GM10847 (cell line): ENCODE data around the gene STAU1.

ENCODE experiments used
- POLR2A ChIP-seq: IDR thresholded peaks from 2 replicates; pipeline ENCODE4 v1.6.1; 2011; ENCODE audit not compliant: insufficient read length; ENCODE audit errors: extremely low read depth

STAU1 gene

DNA sequence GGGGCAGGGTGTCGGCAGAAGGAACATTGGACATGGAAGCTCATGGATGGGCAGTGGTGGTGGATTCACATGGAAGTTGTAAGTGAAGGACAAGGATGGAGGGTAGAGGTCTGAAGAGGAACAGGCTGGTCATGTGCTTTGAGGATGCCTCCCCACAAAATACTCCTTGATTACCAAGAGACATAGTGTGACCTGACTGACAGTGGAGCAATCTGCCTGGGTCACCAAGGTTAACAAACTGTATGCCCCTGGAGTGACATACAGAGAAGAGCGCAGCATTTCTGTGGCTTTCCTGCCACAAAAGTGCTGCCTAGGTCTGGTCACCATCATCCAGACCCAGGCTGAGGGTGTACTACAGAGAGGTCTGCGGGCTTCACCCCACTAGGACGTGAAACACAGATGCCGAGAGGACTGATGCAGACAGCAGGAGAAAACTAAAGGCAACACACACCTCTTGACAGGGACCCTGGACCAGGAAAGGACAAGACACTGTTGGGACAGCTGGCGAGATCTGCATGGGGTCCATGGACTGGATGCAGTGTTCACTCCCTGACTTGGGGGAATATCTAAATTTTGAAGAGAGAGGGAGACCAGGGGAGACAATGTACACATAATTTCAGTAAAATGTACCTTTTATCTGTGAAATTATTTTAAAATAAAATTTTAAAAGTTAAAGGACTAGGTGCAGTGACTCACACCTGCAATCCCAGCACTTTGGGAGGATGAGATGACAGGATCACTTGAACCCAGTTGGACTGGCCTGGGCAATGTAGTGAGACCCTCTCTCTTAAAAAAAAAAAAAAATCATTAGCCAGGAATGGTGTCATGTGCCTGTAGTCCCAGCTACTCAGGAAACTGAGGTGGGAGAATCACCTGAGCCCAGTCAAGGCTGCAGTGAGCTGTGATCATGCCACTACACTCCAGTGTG is 77.1 kb downstream of the STAU1 start:
- no peak for TF ChIP-seq POLR2A

DNA sequence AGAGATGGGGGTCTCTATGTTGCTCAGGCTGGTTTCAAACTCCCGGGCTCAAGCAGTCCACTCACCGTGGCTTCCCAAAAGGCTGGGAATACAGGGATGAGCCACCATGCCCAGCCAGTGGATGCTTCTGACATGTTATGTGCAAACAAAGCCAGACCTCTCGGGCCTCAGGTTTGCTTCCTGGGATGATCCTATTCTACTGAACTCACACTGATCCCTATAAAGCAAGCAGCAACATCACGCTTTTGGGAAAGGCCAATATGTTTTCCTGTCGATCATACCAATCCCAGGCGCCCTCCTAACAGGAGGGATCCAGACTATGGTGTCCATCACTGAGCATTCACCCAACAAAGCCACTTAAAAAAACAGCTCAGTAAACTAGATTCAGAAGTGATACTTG is 81.8 kb downstream of the STAU1 start:
- no peak for TF ChIP-seq POLR2A

DNA sequence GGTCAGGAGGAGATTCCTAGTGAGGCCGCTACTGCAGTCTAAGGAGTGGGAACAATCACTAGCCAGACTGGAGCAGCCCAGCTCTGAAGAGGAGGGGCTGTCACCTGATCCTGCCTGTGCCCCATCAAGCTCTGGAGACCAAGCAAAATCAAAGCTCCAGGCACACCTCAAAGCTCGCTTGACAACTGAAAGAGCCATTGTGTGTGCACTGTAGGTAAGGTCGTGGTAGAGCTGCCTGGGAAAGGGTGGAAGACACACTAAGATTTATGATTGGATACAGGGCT is 83.8 kb downstream of the STAU1 start:
- TF ChIP-seq POLR2A = no peak

DNA sequence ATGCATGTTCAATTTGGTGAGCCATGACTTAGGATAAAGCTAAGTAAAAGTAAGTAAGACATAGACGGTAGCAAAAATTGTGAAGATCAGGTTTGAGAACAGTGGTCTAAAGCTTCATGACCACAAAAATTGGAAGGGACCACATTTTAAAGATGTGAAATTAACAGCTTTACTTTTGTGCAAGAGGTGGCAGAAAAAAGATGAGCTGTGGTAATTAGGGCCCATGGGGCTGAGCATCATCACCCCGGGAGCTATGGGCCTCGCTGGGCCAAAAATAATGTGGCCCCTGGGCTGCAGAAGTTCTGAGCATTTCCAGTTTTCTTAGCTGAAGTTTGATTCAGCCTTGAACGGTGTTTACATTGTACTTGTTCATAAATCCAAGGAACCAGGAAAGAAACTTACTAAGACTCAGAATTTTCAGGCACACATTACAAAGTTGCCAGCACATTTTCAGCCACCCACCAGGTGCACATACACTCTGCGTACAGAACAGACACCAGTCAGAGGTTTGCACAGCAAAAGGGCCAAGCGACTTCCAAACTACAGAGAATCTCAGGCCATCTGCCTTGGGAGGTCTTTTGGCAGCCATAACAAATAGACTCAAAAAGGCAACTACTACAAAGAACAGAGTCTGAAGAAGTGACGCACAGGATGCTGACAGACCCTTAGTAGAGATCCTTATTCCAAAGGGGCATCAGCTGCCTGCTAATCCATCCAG is 84.3 kb downstream of the STAU1 start:
- no peak for TF ChIP-seq POLR2A

DNA sequence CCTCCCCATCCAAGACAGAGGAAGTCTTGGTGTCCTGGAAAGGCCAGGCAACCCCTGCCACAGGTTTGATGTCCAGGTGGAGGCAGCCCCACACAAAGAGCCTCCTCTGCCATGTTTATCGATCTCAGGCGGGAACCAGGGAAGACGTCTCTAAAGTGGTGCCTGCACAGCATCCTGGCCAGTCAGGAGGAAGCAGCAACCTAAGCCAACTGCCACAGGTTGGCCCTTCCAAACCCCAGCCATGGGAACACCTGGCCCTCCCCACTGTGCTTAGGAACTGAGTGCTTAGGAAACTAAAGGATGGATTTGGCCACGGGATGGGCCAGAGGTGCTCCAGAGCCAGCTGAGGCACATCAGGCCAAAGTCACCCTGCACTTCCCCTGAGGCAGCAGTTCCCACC is 85.1 kb downstream of the STAU1 start:
- no peak for TF ChIP-seq POLR2A

DNA sequence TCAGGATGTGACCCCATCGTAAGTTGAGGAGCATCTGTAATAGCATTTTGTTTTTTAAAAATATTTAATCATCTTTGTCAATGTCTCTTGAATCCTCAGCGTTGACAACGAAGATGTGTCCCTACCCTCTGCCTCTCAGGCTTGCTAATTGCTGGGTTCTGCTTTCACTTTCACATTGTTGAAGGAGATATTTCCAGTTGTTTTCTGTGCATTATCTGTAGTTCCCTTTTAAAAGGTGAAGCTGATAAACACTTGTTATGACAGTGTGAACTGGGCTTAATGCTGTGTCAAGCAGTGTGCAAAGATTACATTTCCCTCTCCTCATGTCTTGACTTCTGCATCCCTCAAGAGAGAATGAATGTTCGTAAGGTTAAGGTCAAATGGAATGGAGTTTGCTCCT is 87.2 kb downstream of the STAU1 start:
- TF ChIP-seq POLR2A = no peak

DNA sequence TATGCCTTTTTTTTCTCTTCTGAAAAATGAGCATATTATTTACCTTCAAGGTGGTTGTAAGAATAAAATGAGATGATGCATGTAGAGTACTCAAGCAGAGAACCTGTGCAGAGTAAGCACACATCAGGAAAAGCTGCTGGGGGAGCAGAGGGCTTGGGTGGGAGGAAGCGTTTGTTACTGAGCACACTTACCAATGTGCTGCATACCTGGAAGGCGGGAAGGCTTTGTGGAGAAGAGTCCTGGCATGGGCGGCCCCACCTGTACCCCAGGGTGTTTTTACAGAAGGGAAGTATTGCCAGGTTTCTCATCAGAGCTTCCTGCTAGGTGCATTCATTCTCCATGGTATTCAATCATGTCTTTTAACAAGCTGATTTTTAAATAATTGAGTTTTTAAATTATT is 89.1 kb downstream of the STAU1 start:
- no peak for TF ChIP-seq POLR2A

DNA sequence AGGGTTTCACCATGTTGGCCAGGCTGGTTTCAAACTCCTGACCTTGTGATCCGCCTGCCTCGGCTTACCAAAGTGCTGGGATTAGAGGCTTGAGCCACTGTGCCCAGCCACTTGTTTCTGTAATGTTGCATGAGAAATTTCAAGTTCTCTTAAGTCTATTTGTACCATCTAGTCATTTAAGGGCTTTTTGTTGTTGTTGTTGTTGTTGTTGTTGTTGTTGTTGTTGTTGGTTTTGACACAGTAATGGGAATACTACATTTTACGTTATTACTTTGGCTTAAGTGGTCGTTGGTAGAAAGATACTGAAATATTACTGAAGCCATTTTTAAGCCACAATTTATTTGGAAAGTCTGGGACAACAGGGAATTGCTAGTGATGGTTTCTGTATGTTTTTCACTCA is 90.0 kb downstream of the STAU1 start:
- TF ChIP-seq POLR2A = no peak

DNA sequence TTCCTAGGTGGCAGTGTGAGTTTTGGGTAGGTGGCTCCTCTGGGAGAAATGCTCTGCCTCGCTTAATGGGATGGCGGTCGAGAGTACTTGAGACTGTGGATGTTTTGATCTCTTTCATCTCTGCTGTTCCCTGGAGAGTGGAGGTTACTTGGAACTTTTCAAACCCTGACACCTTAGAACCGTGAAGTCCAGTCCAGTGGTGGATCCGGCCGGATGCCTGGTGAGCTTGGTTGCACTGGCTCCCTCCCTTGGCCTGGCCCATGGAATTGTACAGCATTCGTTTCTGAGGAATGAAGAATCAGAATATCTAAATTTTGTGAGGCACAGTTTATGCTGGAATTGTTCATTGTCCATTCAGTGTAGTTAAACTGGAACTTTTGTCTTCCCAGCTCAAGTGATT is 91.0 kb downstream of the STAU1 start:
- no peak for TF ChIP-seq POLR2A

DNA sequence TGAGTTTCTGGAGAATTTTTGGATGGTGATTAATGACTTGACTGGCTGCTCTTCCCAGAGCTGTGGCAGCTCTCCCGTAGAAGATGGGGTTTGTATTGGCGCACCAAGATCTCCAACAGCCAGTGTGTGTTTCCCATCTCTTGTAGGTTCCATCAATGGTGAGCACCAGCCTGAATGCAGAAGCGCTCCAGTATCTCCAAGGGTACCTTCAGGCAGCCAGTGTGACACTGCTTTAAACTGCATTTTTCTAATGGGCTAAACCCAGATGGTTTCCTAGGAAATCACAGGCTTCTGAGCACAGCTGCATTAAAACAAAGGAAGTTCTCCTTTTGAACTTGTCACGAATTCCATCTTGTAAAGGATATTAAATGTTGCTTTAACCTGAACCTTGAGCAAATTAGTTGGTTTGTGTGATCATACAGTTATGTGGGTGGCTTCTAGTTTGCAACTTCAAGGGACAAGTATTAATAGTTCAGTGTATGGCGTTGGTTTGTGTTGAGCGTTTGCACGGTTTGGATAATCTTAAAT is 91.9 kb downstream of the STAU1 start:
- no peak for TF ChIP-seq POLR2A

DNA sequence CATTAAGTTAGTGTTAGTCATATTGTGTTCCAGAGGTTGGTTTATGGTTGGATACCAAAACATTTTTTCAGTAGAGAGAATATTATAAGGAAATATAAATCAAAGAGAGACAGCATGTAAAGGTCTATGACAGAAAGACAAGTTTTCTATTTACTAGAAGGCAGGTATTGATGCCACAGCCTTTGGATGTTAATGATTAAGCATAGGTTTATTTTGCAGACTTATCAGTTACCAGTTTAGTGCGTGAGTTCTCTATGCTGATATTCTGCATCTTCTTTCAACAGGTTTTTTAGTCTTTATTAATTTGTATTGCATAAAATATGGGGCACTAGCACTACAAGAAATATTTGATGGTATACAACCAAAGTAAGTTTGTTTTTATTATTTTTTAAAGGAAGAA is 96.4 kb downstream of the STAU1 start:
- no peak for TF ChIP-seq POLR2A

DNA sequence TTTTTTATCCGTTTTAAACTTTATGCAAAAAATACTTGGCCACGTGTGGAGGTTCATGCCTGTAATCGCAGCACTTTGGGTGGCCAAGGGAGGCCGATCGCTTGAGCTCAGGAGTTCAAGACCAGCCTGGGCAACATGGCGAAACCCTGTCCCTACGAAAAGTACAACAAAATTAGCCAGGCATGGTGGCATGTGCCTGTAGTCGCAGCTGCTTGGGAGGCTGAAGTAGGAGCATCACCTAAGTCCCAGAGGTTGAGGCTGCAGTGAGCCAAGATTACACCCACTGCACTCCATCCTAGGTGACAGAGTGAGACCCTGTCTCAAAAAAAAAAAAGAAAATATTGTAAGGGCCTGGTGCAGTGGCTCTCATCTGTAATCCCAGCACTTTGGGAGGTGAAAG is 97.0 kb downstream of the STAU1 start:
- no peak for TF ChIP-seq POLR2A

DNA sequence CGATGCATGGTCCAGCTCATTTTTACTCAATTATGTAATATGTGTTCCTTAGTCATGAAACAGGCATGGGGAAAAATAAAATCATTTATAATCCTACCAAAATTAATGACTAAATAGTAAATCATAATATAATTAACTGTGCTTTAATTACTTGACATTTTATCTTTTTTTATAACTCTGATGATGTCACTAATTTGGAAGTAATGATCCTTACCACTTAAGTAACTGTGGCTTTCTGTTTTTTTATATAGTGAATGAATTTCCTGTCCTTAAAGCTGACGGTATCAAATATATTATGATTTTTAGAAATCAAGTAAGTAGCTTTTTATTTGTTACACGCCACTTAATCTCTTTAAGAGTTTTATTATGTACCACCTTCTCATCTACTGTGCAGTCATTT is 109.8 kb downstream of the STAU1 start:
- no peak for TF ChIP-seq POLR2A

DNA sequence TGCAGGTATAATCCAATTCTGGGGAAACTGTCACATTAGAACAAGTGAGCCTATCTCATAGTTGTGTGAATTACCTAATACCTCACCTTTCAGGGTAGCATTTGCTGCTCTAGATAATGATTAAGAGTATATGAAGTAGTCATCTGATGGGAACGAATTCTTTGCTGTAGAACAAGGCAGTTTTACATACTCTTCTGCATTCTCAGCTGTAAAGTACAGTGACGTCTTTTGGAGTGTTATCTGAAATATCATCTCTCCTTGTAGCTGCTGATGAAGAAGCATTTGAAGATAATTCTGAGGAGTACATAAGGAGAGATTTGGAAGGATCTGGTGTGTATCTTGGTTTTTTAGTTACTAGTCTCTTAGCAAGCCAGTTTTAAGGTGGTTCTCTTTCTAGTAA is 113.6 kb downstream of the STAU1 start:
- TF ChIP-seq POLR2A = no peak
